Left forelimb (tissue), 1 donor: ENCODE measurements around the gene FTCD.

ENCODE experiments used
- DNase-seq: peaks from one replicate; pipeline ENCODE4 v3.0.0-alpha.2; 2018; ENCODE audit warnings: low spot score

The FTCD gene

GRCh38 chr21:46093668-46094400 is 61.5 kb downstream of the FTCD start:
- peak; percentile 58 for DNase-seq

- DNase-seq, result peak; percentile 51
These were observed 62.3 kb downstream of the FTCD start for GRCh38 chr21:46092811-46093667.

DNA sequence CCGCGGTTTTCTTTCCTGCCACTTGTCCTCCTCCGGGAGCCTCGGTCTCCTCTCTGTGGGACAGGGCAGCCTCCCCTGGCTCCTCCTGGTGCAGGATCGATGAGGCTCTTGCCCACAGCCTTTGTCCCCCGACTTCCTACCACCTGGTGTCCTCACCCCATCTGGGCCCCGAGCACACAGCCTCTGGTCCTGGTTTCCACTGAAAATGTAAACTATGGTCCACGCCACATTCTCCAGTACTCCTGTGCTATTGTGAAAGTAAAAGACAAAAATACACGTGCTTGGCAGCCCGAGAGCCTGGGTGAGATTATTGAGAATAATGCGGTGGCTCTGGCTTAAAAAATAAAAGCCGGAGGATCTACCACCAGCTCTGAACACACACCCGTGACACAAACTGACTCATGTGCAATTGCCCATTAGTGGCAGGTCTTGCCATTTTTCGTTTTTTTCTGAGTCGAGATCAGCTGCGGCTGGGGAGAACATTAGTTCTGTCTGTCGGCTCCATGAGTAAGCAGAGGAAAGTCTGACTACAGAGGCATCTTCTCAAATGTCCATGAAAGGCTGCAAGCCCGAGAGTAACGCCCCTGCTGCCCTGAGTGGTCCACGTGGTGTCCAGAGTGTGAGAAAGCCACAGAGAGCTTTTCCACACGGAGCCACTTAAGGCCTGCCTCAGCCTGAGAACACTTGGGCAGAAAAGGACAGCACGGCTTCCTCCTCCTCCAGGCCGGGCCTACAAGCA is 63.2 kb downstream of the FTCD start:
- peak; percentile 75 for DNase-seq

DNA sequence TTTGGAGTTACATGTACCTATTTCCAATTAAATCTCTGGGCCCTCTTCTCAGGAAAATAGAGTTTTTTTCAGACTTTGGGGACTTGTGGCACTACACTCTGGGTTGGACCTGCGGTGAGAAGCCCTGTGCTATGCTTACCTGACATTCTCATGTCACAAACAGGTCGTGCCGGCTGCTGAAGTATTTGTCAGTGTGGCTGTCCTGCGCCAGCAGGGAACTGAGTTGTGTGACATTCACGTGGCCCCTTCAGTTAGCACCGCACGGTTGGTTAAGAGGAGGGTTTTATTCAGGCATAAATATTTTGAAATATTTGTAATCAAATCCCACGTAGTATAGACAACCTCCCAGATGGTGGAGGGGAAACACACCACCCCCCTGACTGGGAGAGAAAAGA is 63.8 kb downstream of the FTCD start:
- DNase-seq, result no peak

DNA sequence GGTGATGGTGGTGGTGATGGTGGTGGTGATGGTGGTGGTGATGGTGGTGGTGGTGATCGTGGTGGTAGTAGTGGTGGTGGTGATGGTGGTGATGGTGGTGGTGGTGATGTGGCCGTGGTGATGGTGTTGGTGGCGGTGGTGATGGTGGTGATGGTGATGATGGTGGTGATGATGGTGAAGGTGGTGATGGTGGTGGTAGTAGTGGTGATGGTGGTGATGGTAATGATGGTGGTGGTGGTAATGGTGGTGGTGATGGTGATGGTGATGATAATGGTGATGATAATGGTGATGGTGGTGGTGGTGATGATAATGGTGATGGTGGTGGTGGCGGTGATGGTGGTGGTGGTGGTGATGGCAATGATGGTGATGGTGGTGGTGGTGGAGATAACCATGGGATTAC is 64.3 kb downstream of the FTCD start:
- peak; percentile 57 for DNase-seq

DNA sequence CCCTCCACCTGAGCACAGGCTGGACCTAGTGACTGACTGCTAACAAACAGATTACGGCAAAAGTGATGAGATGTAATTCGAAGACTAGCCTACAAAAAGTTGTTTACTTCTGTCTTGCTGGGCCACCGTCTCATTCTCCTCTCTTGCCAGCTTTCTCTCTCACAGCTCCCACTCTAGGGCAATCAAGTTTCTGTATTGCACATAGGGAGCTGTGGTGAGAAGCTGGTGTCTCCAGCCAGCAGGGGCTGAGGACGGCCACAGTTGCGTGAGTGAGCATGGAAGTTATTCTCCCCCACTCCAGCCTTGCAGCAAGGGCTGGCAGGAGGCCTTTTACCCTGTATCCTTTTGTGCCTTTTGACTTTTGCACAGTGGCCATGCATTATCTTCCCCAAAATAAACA is 66.1 kb downstream of the FTCD start:
- no peak for DNase-seq

DNA sequence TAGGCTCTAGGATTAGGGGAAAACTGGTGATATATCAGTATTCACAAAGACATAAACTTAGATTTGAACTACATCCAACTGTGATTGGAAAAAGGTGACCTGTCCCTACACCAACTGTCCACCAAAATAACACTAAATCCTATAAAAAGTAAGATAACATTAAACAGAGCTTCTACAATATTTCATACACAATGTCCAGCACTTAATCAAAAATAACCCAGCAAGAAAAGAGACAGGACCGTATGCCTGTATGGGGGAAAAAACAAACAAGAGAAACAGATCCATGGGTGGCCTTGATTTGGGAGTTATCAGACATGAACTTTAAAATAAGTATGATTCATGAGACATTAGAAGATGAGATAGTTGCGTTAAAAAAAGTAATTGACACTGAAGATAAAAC is 67.2 kb downstream of the FTCD start:
- DNase-seq, result no peak

- no peak for DNase-seq
These were observed 67.7 kb downstream of the FTCD start for GRCh38 chr21:46087641-46088040.
